ENCODE measurements around the gene PNPLA1.

DNA sequence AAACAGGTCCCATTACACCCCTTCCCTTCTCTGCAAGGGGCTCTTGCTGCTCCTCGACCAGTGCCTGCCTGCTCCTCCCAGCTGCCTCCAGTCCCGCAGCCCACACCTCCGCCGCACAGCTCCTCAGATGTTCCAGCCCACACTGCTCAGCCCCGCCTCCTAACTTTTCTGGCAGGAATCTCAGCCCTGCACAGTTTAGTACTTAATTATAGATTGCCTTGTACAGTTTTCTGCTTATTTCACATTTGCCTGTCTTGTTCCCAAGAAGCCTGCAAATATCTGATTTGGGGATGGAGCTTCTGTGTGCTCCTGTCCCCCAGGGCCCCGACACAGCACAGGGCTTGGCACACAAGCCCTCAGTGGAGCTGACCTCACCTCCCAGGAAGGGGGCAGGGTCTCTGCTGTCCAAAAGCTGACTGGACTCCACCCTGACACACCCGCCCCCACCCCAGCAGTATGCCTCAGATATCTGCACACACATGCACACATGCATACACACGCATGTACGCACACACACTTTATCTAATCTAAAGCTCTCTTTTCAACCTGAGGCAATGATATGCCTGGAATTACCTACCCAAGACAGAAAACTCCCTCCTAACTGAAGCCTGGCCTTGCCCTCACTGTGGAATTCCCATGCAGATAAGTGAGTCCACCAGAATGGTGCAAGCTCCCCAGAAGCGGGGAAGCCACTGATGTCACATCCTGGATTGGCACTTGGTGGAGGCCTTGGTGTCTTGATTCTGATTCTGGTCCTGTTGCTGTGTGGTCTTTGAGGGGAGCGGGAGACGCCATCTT lies 1.2 kb upstream of the PNPLA1 start:
- TF ChIP-seq CTCF (IDR thresholded peaks at IDR 0.05) (no peak), POLR2AphosphoS5 (IDR thresholded peaks at IDR 0.05) (no peak), POLR2A (IDR thresholded peaks at IDR 0.05) (no peak), EP300 (IDR thresholded peaks at IDR 0.05) (no peak)

Measured in stomach (tissue), 4 donors.